Stimulated activated CD4-positive, alpha-beta T cell treated with anti-CD3 and anti-CD28 coated beads, TNF-alpha, amount 100 ng/mL, for 1 hour (primary cell): ENCODE measurements around the gene MGAM2.
"Not testable (repeated sequence)": the region's sequence is repeated elsewhere in the genome, so short reads cannot be mapped to it uniquely, and the experiment has no call there.

Experiments used
- DNase-seq, 3 donors: peaks; one replicate each; pipeline ENCODE4 v3.0.0-alpha.2; 2020; ENCODE audit warnings: low read depth in 3 of 3, low spot score in 1 of 3

The MGAM2 gene

GRCh38 chr7:142111499-142111898 lies at the start of gene MGAM2:
Gene MGAM2, plus strand, starts transcription at chr7:142111718. Its CDS starts 5,156 bp downstream, at chr7:142116874.
- DNase-seq, result no peak

GRCh38 chr7:142063551-142064442 lies 47.7 kb upstream of the MGAM2 start:
- no peak for DNase-seq

- no peak for DNase-seq
Observed at GRCh38 chr7:142066536-142066935, 45.0 kb upstream of the MGAM2 start.

- no peak for DNase-seq
Observed at GRCh38 chr7:142077762-142078161, 33.8 kb upstream of the MGAM2 start.

- no peak for DNase-seq
Observed at GRCh38 chr7:142083605-142084004, 27.9 kb upstream of the MGAM2 start.

- DNase-seq, result no peak
Observed at GRCh38 chr7:142085428-142085827, 26.1 kb upstream of the MGAM2 start.

GRCh38 chr7:142088022-142088714 lies 23.4 kb upstream of the MGAM2 start:
- no peak for DNase-seq

- no peak for DNase-seq
Observed at GRCh38 chr7:142089035-142089434, 22.5 kb upstream of the MGAM2 start.

GRCh38 chr7:142091961-142092360 lies 19.6 kb upstream of the MGAM2 start:
- no peak for DNase-seq

GRCh38 chr7:142094861-142095260 lies 16.7 kb upstream of the MGAM2 start:
- no peak for DNase-seq

GRCh38 chr7:142097571-142097970 lies 13.9 kb upstream of the MGAM2 start:
- no peak for DNase-seq

GRCh38 chr7:142098004-142098403 lies 13.5 kb upstream of the MGAM2 start:
- no peak for DNase-seq

- not testable (repeated sequence) for DNase-seq
Observed at GRCh38 chr7:142099347-142099746, 12.2 kb upstream of the MGAM2 start.

- DNase-seq, result no peak
Observed at GRCh38 chr7:142100634-142101033, 10.9 kb upstream of the MGAM2 start.

- not testable (repeated sequence) for DNase-seq
Observed at GRCh38 chr7:142101794-142102193, 9.7 kb upstream of the MGAM2 start.

GRCh38 chr7:142104550-142105527 lies 6.7 kb upstream of the MGAM2 start:
- no peak for DNase-seq

- DNase-seq, result no peak
Observed at GRCh38 chr7:142108728-142109505, 2.6 kb upstream of the MGAM2 start.

GRCh38 chr7:142110098-142110497 lies 1.4 kb upstream of the MGAM2 start:
- no peak for DNase-seq

GRCh38 chr7:142110638-142111037 lies 880 bp upstream of the MGAM2 start:
- DNase-seq, result no peak

GRCh38 chr7:142112086-142112485 lies 568 bp downstream of the MGAM2 start:
- DNase-seq, result no peak
